ENCODE measurements around the gene PLCG2.

The PLCG2 gene

GRCh38 chr16:82002831-82003230 lies 223.7 kb downstream of the PLCG2 start:
- no peak overlapping the region for H2AFZ ChIP-seq (ENCODE audit: low read depth, low read length)
- no peaks in the 10 kb centered on the region for H4K20me1 ChIP-seq (ENCODE audit: insufficient read depth, low read length)
- no peak overlapping the region for H3K4me2 ChIP-seq (ENCODE audit: insufficient read depth, low read length)
- TF ChIP-seq CTCF (IDR thresholded peaks at IDR 0.05; ENCODE audit: borderline replicate concordance, extremely low read depth, low read length, poor library complexity, severe bottlenecking) (no peak), EZH2 (IDR thresholded peaks at IDR 0.05; ENCODE audit: borderline replicate concordance, low read depth, low read length, severe bottlenecking) (no peak)
- H3K9me3 ChIP-seq (ENCODE audit: insufficient read depth, low read length, severe bottlenecking): peaks cover 4% of the 10 kb centered on the region
- no peak for DNase-seq
- ATAC-seq (ENCODE audit: insufficient read depth, low read depth): no peak
- no peaks in the 10 kb centered on the region for H3K36me3 ChIP-seq (ENCODE audit: insufficient read depth, low read length)
- no peak overlapping the region for H3K27ac ChIP-seq (ENCODE audit: low read length)
- H3K27me3 ChIP-seq (ENCODE audit: insufficient read depth, low read length, poor library complexity): no peaks in the 10 kb centered on the region
- no peaks in the 10 kb centered on the region for H3K4me1 ChIP-seq (ENCODE audit: insufficient read depth, low read length)
- H3K4me3 ChIP-seq (ENCODE audit: low read depth in 1 of 2, low read length in 2 of 2): no peak overlapping the region
- no peaks in the 10 kb centered on the region for H3K79me2 ChIP-seq (ENCODE audit: insufficient read depth, low read length)
- H3K9ac ChIP-seq (ENCODE audit: low read depth, low read length): no peak overlapping the region

DNA sequence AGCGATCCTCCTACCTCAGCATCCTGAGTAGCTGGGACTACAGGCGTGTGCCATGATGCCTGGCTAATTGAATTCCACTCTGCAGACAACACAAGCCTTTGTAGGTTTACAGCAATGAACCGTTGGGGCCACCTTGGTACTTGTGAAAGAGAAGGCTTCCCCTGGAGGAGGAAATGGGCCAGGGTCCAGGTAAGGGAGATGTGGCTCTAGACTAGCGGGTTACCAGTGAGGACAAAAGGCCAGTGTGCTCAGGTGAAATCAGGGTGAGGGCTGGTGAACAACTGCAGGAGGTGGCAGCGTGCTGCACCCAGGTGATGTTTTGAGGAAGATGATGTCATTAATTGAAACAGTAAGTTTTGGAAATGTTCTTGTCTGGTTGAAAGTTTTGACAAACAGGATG lies 225.5 kb downstream of the PLCG2 start:
- Histone ChIP-seq H3K79me2 (ENCODE audit: insufficient read depth, low read length) (no peaks in the 10 kb centered on the region), H3K4me2 (ENCODE audit: insufficient read depth, low read length) (no peak overlapping the region), H3K9ac (ENCODE audit: low read depth, low read length) (no peak overlapping the region), H3K36me3 (ENCODE audit: insufficient read depth, low read length) (no peaks in the 10 kb centered on the region), H3K27me3 (ENCODE audit: insufficient read depth, low read length, poor library complexity) (no peaks in the 10 kb centered on the region), H3K27ac (ENCODE audit: low read length) (no peak overlapping the region), H4K20me1 (ENCODE audit: insufficient read depth, low read length) (no peaks in the 10 kb centered on the region), H3K4me3 (ENCODE audit: low read depth in 1 of 2, low read length in 2 of 2) (no peak overlapping the region), H2AFZ (ENCODE audit: low read depth, low read length) (no peak overlapping the region), H3K9me3 (ENCODE audit: insufficient read depth, low read length, severe bottlenecking) (peaks cover 13% of the 10 kb centered on the region), H3K4me1 (ENCODE audit: insufficient read depth, low read length) (no peaks in the 10 kb centered on the region)
- no peak for ATAC-seq (ENCODE audit: insufficient read depth, low read depth)
- TF ChIP-seq CTCF (IDR thresholded peaks at IDR 0.05; ENCODE audit: borderline replicate concordance, extremely low read depth, low read length, poor library complexity, severe bottlenecking): no peak
- no peak for TF ChIP-seq EZH2 (IDR thresholded peaks at IDR 0.05; ENCODE audit: borderline replicate concordance, low read depth, low read length, severe bottlenecking)
- no peak for DNase-seq

DNA sequence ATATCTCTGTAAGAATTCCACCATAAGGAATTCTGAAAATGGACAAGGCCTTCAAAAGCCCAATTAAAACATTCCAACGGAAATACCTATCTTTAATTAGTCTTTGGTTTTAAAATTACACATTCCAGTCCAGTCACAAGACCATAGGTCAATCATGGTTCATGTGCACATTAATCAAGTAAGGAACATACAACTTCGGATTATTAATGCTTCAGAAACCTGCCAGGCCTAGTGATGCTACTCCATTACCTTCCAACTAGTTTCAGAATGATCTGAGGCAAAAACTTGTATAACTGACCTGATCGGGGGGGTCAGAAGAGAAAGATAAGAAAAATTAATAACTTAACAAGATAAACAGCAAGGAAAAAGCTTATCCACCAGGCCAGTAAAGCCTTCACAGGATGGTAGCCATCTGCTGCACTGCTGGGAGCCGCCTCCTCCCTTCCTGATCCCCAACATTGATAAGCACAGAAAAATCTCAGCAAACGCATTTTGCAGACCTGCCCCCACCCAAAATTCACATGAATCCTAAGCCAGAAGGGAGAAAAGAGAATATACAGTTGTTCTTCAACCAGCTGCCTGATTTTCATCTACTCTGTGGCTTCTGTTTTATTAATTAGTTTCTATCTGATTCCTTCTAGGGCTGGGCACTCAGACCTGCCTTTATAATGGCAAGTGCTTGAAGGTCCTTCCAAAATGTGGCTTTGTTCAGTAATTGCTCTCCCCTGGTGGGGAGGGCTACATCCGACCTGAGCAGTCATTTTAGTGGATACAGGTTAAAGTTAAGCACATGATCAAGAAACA lies 226.1 kb downstream of the PLCG2 start:
- TF ChIP-seq EZH2 (IDR thresholded peaks at IDR 0.05; ENCODE audit: borderline replicate concordance, low read depth, low read length, severe bottlenecking) (no peak), CTCF (IDR thresholded peaks at IDR 0.05; ENCODE audit: borderline replicate concordance, extremely low read depth, low read length, poor library complexity, severe bottlenecking) (no peak)
- no peak overlapping the region for H2AFZ ChIP-seq (ENCODE audit: low read depth, low read length)
- no peaks in the 10 kb centered on the region for H3K27me3 ChIP-seq (ENCODE audit: insufficient read depth, low read length, poor library complexity)
- H3K4me3 ChIP-seq (ENCODE audit: low read depth in 1 of 2, low read length in 2 of 2): no peak overlapping the region
- H3K9me3 ChIP-seq (ENCODE audit: insufficient read depth, low read length, severe bottlenecking): peaks cover 13% of the 10 kb centered on the region
- H3K27ac ChIP-seq (ENCODE audit: low read length): no peak overlapping the region
- H4K20me1 ChIP-seq (ENCODE audit: insufficient read depth, low read length): no peaks in the 10 kb centered on the region
- no peaks in the 10 kb centered on the region for H3K4me1 ChIP-seq (ENCODE audit: insufficient read depth, low read length)
- no peaks in the 10 kb centered on the region for H3K79me2 ChIP-seq (ENCODE audit: insufficient read depth, low read length)
- no peak for ATAC-seq (ENCODE audit: insufficient read depth, low read depth)
- no peak for DNase-seq
- no peak overlapping the region for H3K4me2 ChIP-seq (ENCODE audit: insufficient read depth, low read length)
- H3K36me3 ChIP-seq (ENCODE audit: insufficient read depth, low read length): no peaks in the 10 kb centered on the region
- no peak overlapping the region for H3K9ac ChIP-seq (ENCODE audit: low read depth, low read length)

Data from DND-41 (cell line).